HUES64 (cell line): ENCODE measurements around the gene MARVELD1.
"Not testable (repeated sequence)": the region's sequence is repeated elsewhere in the genome, so short reads cannot be mapped to it uniquely, and the experiment has no call there.

Experiments
- H3K27ac ChIP-seq: 2 replicates; pipeline ENCODE4 v1.7.0; 2013; ENCODE audit warnings: low read depth, low read length, inconsistent platforms
- H3K27me3 ChIP-seq: 2 replicates; pipeline ENCODE4 v1.6.1; 2013; ENCODE audit warnings: mild to moderate bottlenecking, low read length; ENCODE audit not compliant: insufficient read depth
- H3K36me3 ChIP-seq: 2 replicates; pipeline ENCODE4 v1.6.1; 2013; ENCODE audit warnings: mild to moderate bottlenecking, low read length; ENCODE audit not compliant: insufficient read depth
- H3K4me1 ChIP-seq: 2 replicates; pipeline ENCODE4 v1.6.1; 2013; ENCODE audit warnings: mild to moderate bottlenecking, low read length, moderate library complexity; ENCODE audit not compliant: insufficient read depth
- H3K4me3 ChIP-seq: 2 replicates; pipeline ENCODE4 v1.5.1; 2013; ENCODE audit warnings: mild to moderate bottlenecking, low read length, moderate library complexity
- H3K9ac ChIP-seq: 2 replicates; pipeline ENCODE4 v1.6.1; 2013; ENCODE audit warnings: mild to moderate bottlenecking, low read depth, low read length
- H3K9me3 ChIP-seq: 2 replicates; pipeline ENCODE4 v1.6.1; 2013; ENCODE audit warnings: low read depth, low read length; ENCODE audit not compliant: insufficient read depth
- WGBS: fragments of 150-250, 120-280 bp; methylation state at CpG from one replicate; pipeline ENCODE4 v1.1.7; 2013; ENCODE audit warnings: missing lambda C conversion rate; 5-methylcytosine and 5-hydroxymethylcytosine counted together

MARVELD1 gene

DNA sequence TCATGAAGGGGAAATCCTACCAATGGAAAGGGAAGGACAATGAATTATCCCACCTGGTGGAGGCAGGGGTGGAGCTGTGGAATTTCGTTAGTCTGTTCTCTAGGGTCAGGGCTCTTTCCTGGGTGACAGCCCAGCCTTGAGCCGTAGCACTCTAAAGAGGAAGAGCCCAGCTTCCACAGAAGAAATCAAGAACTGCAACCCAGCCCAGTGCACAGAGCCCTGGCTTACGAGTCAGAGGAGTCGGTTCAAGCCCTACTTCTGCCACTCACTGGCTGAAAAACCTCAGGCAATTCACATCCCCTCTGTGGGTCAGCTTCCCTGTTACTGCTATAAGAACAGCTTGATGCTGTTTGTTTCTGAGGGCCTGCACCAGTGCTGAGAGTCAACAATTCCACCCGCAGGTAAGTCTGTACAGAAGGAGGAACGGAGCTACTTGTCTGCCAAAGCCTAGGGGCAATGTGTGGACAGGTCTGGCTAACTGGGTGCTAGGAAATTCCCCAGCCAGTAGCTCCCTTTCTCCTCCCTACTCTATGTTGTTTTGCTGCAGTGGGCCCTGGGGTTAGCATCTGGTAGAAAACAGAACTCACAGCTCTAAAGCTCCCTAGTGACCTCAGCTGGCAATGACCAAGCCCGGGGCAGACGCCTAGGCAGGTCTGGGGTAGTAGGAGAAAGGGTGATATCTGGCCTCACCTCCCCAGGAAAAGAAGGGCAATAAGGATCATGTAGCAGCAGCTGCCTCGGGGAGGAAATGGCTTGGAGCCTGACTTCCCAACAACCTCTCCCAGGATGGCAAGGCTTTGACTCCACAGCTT lies 29.8 kb upstream of the MARVELD1 start:
- H3K4me3 ChIP-seq = no peak overlapping the region
- no peak overlapping the region for H3K9ac ChIP-seq

DNA sequence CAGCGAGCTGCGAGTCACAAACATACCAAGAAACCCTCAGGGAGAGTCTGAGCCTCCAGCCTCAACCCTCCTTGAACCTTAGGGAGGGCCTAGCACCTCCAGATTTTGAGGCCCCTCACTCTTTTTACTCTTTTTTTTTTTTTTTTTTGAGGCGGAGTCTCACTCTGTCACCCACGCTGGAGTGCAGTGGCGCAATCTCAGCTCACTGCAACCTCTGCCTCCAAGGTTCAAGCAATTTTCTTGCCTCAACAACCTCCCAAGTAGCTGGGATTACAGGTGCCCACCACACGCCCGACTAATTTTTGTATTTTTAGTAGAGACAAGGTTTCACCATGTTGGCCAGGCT lies 29.2 kb upstream of the MARVELD1 start:
- 90% methylated on average over 7 of the region's 7 CpGs for WGBS
- not testable (repeated sequence) for H3K27me3 ChIP-seq, H3K36me3 ChIP-seq, H3K4me1 ChIP-seq, H3K4me3 ChIP-seq, H3K9ac ChIP-seq, H3K27ac ChIP-seq, H3K9me3 ChIP-seq

More for the DNA sequence above, 29.8 kb upstream of the MARVELD1 start:
- no peaks in the 10 kb centered on the region for H3K36me3 ChIP-seq
- WGBS = 76% methylated on average over 9 of the region's 9 CpGs
- no peak overlapping the region for H3K27ac ChIP-seq
- no peaks in the 10 kb centered on the region for H3K27me3 ChIP-seq
- peaks cover 9% of the 10 kb centered on the region; the same call in 1 of the 2 replicates for H3K4me1 ChIP-seq
- no peaks in the 10 kb centered on the region for H3K9me3 ChIP-seq

DNA sequence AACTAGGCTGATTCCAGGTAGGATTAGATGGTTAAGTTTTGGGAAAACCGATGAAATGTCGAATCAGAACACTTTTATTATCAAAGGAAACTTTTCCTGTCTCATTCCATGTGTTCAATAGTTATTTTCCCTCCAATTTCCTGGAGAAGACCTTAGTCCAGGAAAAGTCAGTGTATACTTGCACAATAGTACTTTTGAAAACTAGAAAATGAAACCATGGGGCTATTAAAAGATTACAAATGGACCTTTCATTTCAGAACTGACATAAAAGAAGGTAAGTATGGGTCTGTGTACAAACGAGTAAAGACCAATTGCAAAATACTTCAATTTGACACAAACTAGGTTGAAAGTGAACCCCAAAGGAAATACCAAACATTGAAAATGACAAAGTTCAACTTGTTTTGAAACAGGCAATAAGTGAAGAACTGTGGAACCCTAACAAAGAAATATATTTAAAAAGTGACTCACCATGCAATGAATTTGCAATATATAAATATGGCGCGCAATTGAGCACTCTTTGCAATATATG lies 28.6 kb upstream of the MARVELD1 start:
- H3K27ac ChIP-seq = no peak overlapping the region
- WGBS = 81% methylated on average over 4 of the region's 5 CpGs
- H3K4me1 ChIP-seq = peaks cover 9% of the 10 kb centered on the region; the same call in 1 of the 2 replicates
- no peaks in the 10 kb centered on the region for H3K36me3 ChIP-seq
- no peak overlapping the region for H3K4me3 ChIP-seq
- no peaks in the 10 kb centered on the region for H3K9me3 ChIP-seq
- no peaks in the 10 kb centered on the region for H3K27me3 ChIP-seq
- no peak overlapping the region for H3K9ac ChIP-seq

DNA sequence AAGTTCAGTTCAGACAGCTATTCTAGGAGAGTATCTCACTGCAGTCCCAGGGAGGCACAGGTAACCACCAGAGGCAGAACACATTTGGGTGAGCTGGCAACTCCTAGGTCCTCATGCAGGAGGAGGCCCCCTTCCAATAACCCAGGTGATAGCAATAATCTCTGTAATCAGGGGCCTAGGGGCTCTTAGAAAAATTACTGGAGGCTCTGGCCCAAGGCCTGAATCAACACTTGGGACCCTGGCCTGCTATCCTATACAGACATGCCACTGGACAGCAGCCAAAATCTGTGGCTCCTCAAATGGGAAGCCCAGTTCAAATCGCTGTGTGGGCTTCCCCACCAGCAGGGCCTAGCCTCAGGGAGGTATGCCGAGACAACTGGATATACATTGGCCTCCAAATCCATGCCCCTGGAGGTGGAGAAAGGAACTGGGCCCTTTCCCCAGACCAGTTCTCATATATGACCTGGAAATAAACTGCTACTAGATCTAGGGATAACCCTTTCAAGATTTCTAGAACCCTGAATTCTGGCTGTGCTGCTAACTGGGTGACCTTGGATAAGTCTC lies 28.1 kb upstream of the MARVELD1 start:
- Histone ChIP-seq H3K4me3 (no peak overlapping the region), H3K9me3 (no peaks in the 10 kb centered on the region), H3K27ac (no peak overlapping the region; the same call in 1 of the 2 replicates), H3K4me1 (peaks cover 9% of the 10 kb centered on the region; the same call in 1 of the 2 replicates), H3K27me3 (no peaks in the 10 kb centered on the region), H3K36me3 (no peaks in the 10 kb centered on the region), H3K9ac (no peak overlapping the region)
- WGBS = 67% methylated on average over 2 of the region's 2 CpGs

DNA sequence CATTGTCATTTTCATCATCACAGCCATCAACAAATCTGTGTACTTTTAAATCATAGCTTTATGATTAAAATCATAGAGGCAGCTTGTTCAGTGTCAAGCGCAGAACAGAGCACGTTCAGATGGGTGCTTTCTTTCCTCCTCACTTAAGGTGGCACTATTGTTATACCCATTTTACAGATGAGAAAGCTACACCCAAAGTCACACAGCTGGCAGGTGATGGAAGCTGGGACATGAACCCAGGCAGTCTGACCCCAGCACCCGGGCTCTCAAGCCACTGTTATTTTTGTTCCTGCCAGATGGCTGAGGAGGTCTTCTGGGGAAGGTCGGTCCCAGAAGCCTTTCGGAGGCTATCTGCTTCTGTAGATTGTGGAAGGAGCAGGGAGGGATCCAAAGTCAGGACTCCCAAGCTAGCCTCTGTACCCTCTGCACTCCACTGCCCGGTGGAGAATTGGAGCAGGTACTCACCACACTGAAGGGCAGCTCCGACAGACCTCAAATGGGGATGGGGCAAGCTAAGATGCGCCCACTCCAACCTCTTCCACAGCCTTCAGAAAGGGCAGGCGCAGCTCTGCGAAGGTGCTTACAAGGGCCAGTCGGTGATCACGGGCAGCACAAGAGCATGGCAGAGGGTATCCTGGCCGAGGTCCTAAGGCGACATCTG lies 27.1 kb upstream of the MARVELD1 start:
- H3K27me3 ChIP-seq = no peaks in the 10 kb centered on the region
- peak overlapping the region; percentile 77 for H3K9ac ChIP-seq
- peaks cover 9% of the 10 kb centered on the region; the same call in 1 of the 2 replicates for H3K4me1 ChIP-seq
- 26% methylated on average over 14 of the region's 14 CpGs for WGBS
- H3K9me3 ChIP-seq = no peaks in the 10 kb centered on the region
- no peaks in the 10 kb centered on the region for H3K36me3 ChIP-seq
- peak overlapping the region; percentile 75 for H3K4me3 ChIP-seq
- peak overlapping the region; percentile 75; the same call in 1 of the 2 replicates for H3K27ac ChIP-seq

DNA sequence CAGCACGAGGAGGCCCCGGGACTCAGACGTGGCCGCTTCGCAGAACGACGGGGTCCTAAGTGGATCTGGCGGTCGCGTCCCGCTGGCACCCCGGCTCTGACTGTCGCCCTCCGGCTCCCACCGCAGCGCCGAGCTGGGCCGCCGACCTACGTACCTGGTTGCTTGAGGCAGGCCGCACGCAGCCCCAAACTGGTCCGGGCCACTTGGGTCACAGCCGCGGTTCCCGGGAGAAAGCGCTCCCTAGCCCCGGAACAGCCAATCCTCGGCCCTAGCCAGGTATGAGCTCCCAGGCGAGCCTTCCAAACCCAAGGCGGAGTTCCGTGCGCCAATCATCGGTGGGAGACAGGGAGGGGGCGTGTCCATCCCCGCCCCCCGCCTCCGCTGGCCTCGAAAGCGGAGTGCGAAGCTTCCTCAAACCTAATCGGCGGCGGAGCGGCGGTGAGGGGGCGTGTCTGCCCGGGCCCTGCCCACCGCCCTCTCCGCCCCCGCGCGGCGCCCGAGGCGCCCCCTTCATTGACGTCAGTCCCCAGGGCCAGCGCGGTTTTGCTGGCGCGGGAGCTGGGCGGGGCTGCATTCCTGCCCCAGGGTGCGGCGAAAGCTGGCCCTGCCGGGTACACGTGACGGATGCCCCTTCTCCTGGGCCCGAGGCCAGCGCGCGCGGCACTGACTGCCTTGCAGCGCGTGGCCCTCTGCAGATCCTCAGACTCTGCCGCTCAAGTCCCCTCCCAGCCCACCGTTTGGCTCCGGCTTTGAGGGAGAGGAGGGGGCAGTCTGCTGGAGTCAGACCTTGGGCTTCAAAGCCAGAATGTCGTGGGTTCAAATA lies 26.4 kb upstream of the MARVELD1 start, which contains the start of gene AVPI1:
Gene AVPI1, minus strand, starts transcription at position 280 of the 823 bp plus-strand sequence. CDS start 7,336 bp downstream, outside the sequence.
- no peaks in the 10 kb centered on the region for H3K9me3 ChIP-seq
- WGBS = 1% methylated on average over 78 of the region's 78 CpGs
- H3K27ac ChIP-seq = peak within 1 kb of the TSS; percentile 80
- peaks cover 9% of the 10 kb centered on the region; the same call in 1 of the 2 replicates for H3K4me1 ChIP-seq
- H3K27me3 ChIP-seq = no peaks in the 10 kb centered on the region
- peak within 1 kb of the TSS; percentile 77 for H3K9ac ChIP-seq
- peak within 1 kb of the TSS; percentile 75 for H3K4me3 ChIP-seq
- no peaks in the 10 kb centered on the region for H3K36me3 ChIP-seq

DNA sequence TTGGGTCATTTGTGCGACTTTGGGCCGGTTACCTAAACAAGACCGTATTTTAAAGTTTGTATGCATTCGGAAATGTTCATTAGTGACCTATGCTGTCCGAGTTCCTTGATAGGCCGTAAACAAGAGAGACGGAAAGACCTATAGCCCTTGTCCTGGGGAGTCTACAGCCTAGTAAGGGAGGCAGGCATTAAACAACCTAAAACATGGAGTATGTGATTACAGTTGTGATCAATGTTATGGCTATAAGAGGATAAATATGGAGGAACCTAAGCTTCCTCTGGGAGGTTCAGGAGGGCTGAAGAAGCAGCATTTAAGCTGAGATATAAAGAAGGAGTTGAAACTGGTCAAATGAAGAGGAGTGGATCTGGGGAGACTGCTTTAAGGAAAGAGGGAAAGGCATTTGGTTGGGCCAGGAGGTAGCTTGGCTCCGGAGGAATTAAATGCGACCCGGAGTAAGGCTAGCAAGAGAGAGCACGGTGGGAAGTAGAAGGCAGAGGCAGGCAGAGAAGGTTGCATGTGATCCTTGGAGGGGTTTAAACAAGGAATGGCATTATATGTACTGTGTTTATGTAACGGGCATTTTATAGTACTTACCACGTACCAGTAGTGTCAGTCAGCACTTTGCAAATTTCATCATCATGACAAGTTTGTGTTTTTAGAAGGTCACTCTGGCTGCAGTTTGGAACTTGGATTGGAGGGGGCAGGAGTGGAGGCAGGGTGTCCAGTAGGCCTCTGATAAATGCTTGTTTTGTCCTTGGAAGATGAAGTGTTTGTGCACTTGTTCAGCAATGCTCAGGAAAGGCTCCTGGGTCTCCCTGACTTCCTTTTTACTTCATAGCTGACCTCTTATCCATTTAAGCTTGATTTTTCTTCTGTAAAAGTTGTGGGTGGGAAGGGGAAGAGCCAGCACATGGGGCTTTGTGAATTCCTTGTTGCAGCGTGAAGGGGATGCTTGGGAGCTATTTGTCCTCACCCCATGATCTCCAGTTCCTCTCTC lies 25.4 kb upstream of the MARVELD1 start:
- Histone ChIP-seq H3K4me3 (peak overlapping the region; percentile 51), H3K9me3 (no peaks in the 10 kb centered on the region), H3K4me1 (peaks cover 9% of the 10 kb centered on the region; the same call in 1 of the 2 replicates), H3K27ac (peak overlapping the region; percentile 80), H3K9ac (peak overlapping the region; percentile 74), H3K27me3 (no peaks in the 10 kb centered on the region), H3K36me3 (no peaks in the 10 kb centered on the region)
- WGBS = 84% methylated on average over 14 of the region's 14 CpGs

DNA sequence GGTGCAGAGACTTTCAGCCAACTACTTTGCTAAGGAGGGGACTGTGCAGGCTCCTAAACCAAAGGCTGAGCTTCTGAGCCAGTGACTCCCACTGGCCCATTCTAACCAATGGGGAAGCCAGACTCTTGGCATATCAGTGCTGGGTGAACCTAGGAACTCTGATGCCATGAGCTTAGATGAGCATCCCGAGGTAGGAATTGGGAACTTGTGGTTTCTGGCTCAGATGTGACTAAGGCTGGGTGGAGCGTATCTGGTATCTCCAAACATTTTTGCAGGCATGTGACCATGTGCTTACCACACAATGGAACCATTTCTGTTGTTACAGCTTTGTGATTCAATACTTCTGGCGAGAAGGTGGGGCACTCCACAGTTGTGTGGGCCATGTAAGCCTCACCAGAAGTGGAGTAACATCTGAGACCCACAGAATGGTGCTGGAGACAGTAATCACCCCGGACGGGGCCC lies 23.9 kb upstream of the MARVELD1 start:
- H3K9ac ChIP-seq = no peak overlapping the region
- H3K27ac ChIP-seq = no peak overlapping the region
- WGBS = 90% methylated on average over 5 of the region's 5 CpGs
- no peaks in the 10 kb centered on the region for H3K27me3 ChIP-seq
- no peaks in the 10 kb centered on the region for H3K36me3 ChIP-seq
- H3K9me3 ChIP-seq = no peaks in the 10 kb centered on the region
- H3K4me1 ChIP-seq = peaks cover 9% of the 10 kb centered on the region; the same call in 1 of the 2 replicates
- no peak overlapping the region for H3K4me3 ChIP-seq

DNA sequence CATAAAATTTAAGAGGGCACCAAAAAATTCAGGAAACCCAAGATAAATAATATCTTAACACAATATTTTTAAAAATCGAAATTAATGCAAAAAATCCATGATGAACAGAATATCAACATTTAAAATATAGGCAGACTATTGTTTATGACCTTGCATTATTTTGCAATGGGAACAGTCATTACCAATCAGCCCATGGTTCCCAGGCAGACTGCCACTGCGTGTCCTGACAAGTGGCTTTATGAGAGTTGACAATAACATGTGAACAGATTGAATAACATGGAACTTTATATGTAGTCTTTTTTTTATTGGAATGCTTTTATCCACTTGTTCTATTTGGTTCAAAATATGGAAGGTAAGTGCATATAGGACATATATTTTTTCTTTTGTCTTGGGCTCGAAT lies 23.4 kb upstream of the MARVELD1 start:
- H3K27ac ChIP-seq = no peak overlapping the region
- WGBS = 97% methylated on average over 3 of the region's 3 CpGs

More for the DNA sequence above, 23.4 kb upstream of the MARVELD1 start:
- Histone ChIP-seq H3K27me3 (no peaks in the 10 kb centered on the region), H3K4me1 (peaks cover 9% of the 10 kb centered on the region; the same call in 1 of the 2 replicates), H3K4me3 (no peak overlapping the region), H3K9ac (no peak overlapping the region), H3K36me3 (no peaks in the 10 kb centered on the region), H3K9me3 (no peaks in the 10 kb centered on the region)
